SKM-1 treated with dmso at 0.1 percent for 144 hours (cell line): Measurements from ENCODE around the gene C11orf65.
"Not testable (repeated sequence)": the region's sequence is repeated elsewhere in the genome, so short reads cannot be mapped to it uniquely, and the experiment has no call there.

Source experiments
- DNase-seq: peaks from one replicate; lab custom pipeline; 2025; ENCODE audit not compliant: unreplicated experiment; lab: John Stamatoyannopoulos, UW

C11orf65 gene

GRCh38 chr11:108474664-108475463 is 7.5 kb upstream of the C11orf65 start:
- no peak for DNase-seq

GRCh38 chr11:108472681-108473080 is 5.4 kb upstream of the C11orf65 start:
- DNase-seq: no peak

- DNase-seq: no peak
These were observed 1.1 kb upstream of the C11orf65 start for GRCh38 chr11:108468478-108468864.

GRCh38 chr11:108466405-108466804 is 924 bp downstream of the C11orf65 start:
- DNase-seq: no peak

GRCh38 chr11:108453207-108453835 is 14.0 kb downstream of the C11orf65 start:
- no peak for DNase-seq

GRCh38 chr11:108441445-108441844 is 25.9 kb downstream of the C11orf65 start:
- DNase-seq: not testable (repeated sequence)

- DNase-seq: no peak
These were observed 30.7 kb downstream of the C11orf65 start for GRCh38 chr11:108436594-108436993.

- no peak for DNase-seq
These were observed 32.3 kb downstream of the C11orf65 start for GRCh38 chr11:108435066-108435465.

- no peak for DNase-seq
These were observed 34.5 kb downstream of the C11orf65 start for GRCh38 chr11:108432783-108433182.

GRCh38 chr11:108431997-108432396 is 35.3 kb downstream of the C11orf65 start:
- DNase-seq: no peak

- no peak for DNase-seq
These were observed 36.0 kb downstream of the C11orf65 start for GRCh38 chr11:108431370-108431769.

- not testable (repeated sequence) for DNase-seq
These were observed 49.8 kb downstream of the C11orf65 start for GRCh38 chr11:108417551-108417950.

- DNase-seq: no peak
These were observed 52.4 kb downstream of the C11orf65 start for GRCh38 chr11:108414958-108415357.

GRCh38 chr11:108405706-108406105 is 61.6 kb downstream of the C11orf65 start:
- no peak for DNase-seq

GRCh38 chr11:108403052-108403451 is 64.3 kb downstream of the C11orf65 start:
- no peak for DNase-seq

GRCh38 chr11:108402241-108402640 is 65.1 kb downstream of the C11orf65 start:
- no peak for DNase-seq

- no peak for DNase-seq
These were observed 68.9 kb downstream of the C11orf65 start for GRCh38 chr11:108398439-108398838.

GRCh38 chr11:108396672-108397071 is 70.7 kb downstream of the C11orf65 start:
- DNase-seq: not testable (repeated sequence)

GRCh38 chr11:108394744-108395284 is 72.5 kb downstream of the C11orf65 start:
- no peak for DNase-seq

GRCh38 chr11:108393046-108393445 is 74.3 kb downstream of the C11orf65 start:
- DNase-seq: no peak

GRCh38 chr11:108392353-108392752 is 75.0 kb downstream of the C11orf65 start:
- DNase-seq: no peak

- DNase-seq: no peak
These were observed 78.8 kb downstream of the C11orf65 start for GRCh38 chr11:108388576-108388975.
